ENCODE measurements around the gene JAM3. TPM values are rescaled to one million over a fixed set of nuclear protein-coding genes. Genes with fewer than 3 reads are reported as not detected.

JAM3 gene
- total RNA-seq, 1 donor from 2014 or later: 438 TPM

- DNase-seq (ENCODE audit: low spot score): no peak
- Mint-ChIP-seq H3K27ac (ENCODE audit: unreplicated experiment) (peak overlapping the region; percentile 61), H3K27me3 (ENCODE audit: unreplicated experiment) (peaks cover 28% of the 10 kb centered on the region), H3K9me3 (ENCODE audit: unreplicated experiment) (no peaks in the 10 kb centered on the region), H3K4me1 (ENCODE audit: unreplicated experiment) (peaks cover 27% of the 10 kb centered on the region), H3K4me3 (ENCODE audit: unreplicated experiment) (peak overlapping the region; percentile 89), H3K36me3 (ENCODE audit: low read depth, unreplicated experiment) (peaks cover 71% of the 10 kb centered on the region)
- TF ChIP-seq CTCF (IDR thresholded peaks at IDR 0.05; ENCODE audit: unreplicated experiment): no peak
These were observed 84.5 kb downstream of the JAM3 start for GRCh38 chr11:134153147-134153905.

GRCh38 chr11:134154441-134154840 lies 85.6 kb downstream of the JAM3 start:
- H3K4me1 Mint-ChIP-seq (ENCODE audit: unreplicated experiment): peaks cover 27% of the 10 kb centered on the region
- peaks cover 28% of the 10 kb centered on the region for H3K27me3 Mint-ChIP-seq (ENCODE audit: unreplicated experiment)
- H3K9me3 Mint-ChIP-seq (ENCODE audit: unreplicated experiment): no peaks in the 10 kb centered on the region
- H3K4me3 Mint-ChIP-seq (ENCODE audit: unreplicated experiment): peak overlapping the region; percentile 89
- H3K27ac Mint-ChIP-seq (ENCODE audit: unreplicated experiment): peak overlapping the region; percentile 26
- DNase-seq (ENCODE audit: low spot score): no peak
- no peak for TF ChIP-seq CTCF (IDR thresholded peaks at IDR 0.05; ENCODE audit: unreplicated experiment)
- peaks cover 69% of the 10 kb centered on the region for H3K36me3 Mint-ChIP-seq (ENCODE audit: low read depth, unreplicated experiment)

GRCh38 chr11:134155456-134155855 lies 86.6 kb downstream of the JAM3 start:
- Mint-ChIP-seq H3K36me3 (ENCODE audit: low read depth, unreplicated experiment) (peaks cover 78% of the 10 kb centered on the region), H3K9me3 (ENCODE audit: unreplicated experiment) (no peaks in the 10 kb centered on the region), H3K27me3 (ENCODE audit: unreplicated experiment) (peaks cover 30% of the 10 kb centered on the region), H3K27ac (ENCODE audit: unreplicated experiment) (no peak overlapping the region), H3K4me3 (ENCODE audit: unreplicated experiment) (peak overlapping the region; percentile 77), H3K4me1 (ENCODE audit: unreplicated experiment) (peaks cover 27% of the 10 kb centered on the region)
- DNase-seq (ENCODE audit: low spot score): no peak
- TF ChIP-seq CTCF (IDR thresholded peaks at IDR 0.05; ENCODE audit: unreplicated experiment): no peak

GRCh38 chr11:134155946-134156865 lies 87.3 kb downstream of the JAM3 start:
- Mint-ChIP-seq H3K27ac (ENCODE audit: unreplicated experiment) (no peak overlapping the region), H3K4me1 (ENCODE audit: unreplicated experiment) (peaks cover 27% of the 10 kb centered on the region), H3K36me3 (ENCODE audit: low read depth, unreplicated experiment) (peaks cover 78% of the 10 kb centered on the region), H3K27me3 (ENCODE audit: unreplicated experiment) (peaks cover 30% of the 10 kb centered on the region), H3K9me3 (ENCODE audit: unreplicated experiment) (no peaks in the 10 kb centered on the region), H3K4me3 (ENCODE audit: unreplicated experiment) (peak overlapping the region; percentile 77)
- DNase-seq (ENCODE audit: low spot score): no peak
- TF ChIP-seq CTCF (IDR thresholded peaks at IDR 0.05; ENCODE audit: unreplicated experiment): no peak

Data from endothelial cell (in vitro differentiated cells).